Head of caudate nucleus (tissue), 42 donors: Measurements from ENCODE around the gene LALBA.
"Not testable (repeated sequence)": the region's sequence is repeated elsewhere in the genome, so short reads cannot be mapped to it uniquely, and the experiment has no call there.

Experiments
- DNase-seq, 42 donors: peaks; one replicate each; pipeline versions ENCODE4 v3.0.0 to v3.0.0-alpha.2; 2020 to 2021; ENCODE audit warnings: mixed read lengths in 7 of 42
- intact Hi-C: fragments of 100-400 bp; cut with DNase I; formaldehyde crosslinking; loops from one replicate; pipeline ENCODE4 v1.15.0; 2022

The LALBA gene

DNA sequence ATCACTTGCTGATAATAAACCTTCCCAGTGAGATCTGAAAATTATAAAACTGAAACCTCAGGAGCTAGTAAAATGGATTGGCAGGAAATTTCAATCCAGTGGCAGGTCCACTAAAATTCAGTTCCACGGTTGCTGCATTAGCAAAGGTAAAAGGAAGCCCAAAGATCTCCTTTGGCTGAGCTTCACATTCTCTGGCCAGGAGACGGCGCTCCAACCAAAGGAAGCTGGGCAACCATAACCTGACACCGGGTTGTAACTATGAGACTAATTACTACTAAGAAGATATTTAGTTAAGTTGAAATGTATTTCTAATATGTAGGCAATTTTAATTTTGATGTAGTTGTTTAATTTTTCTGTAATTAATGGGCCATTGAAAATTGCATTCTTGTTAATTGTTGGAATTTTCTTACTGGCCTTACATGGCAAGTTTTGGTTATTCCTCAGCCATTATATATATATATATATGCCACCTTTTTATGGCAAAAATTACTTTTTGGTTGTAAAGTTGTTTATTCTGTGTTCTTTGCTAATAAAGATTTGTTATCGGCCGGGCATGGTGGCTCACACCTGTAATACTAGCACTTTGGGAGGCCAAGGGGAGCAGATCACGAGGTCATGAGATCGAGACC, 27.4 kb downstream of the LALBA start:
- intact Hi-C loops: loop anchor here (5.0 kb wide), 1 partner anchor 75 kb away; no protein-coding TSS in a partner anchor
- peak in 37 of 42 donors; percentile 8 to 83 (median 42) for DNase-seq

- intact Hi-C loops: no loop called here
Measured at GRCh38 chr12:48536602-48537001, 33.2 kb downstream of the LALBA start.

GRCh38 chr12:48532601-48533000, 37.2 kb downstream of the LALBA start:
- no peak for DNase-seq

More at GRCh38 chr12:48536602-48537001, 33.2 kb downstream of the LALBA start:
- DNase-seq: no peak

GRCh38 chr12:48527891-48528670, 41.8 kb downstream of the LALBA start:
- no peak for DNase-seq
- intact Hi-C loops: no loop called here

More at GRCh38 chr12:48532601-48533000, 37.2 kb downstream of the LALBA start:
- intact Hi-C loops: no loop called here

- no peak for DNase-seq
- intact Hi-C loops: no loop called here
Measured at GRCh38 chr12:48525332-48525731, 44.5 kb downstream of the LALBA start, which contains the start of gene OR8S1. Gene OR8S1, plus strand, starts transcription at chr12:48525632. Its CDS starts 0 bp downstream, at chr12:48525632.

- DNase-seq, intact Hi-C loops: not testable (repeated sequence)
Measured at GRCh38 chr12:48520381-48520780, 49.5 kb downstream of the LALBA start.
